Measurements from ENCODE around the gene SLC35A5. TPM values are rescaled to one million over a fixed set of nuclear protein-coding genes. Genes with fewer than 3 reads are reported as not detected.
A peak's percentile ranks its signal among the peaks of the same experiment; 100 is the strongest.

The SLC35A5 gene
- total and polyA plus RNA-seq, 5 donors from 2014 or later: 9.7 to 27.0 (median 25.2) TPM

- Mint-ChIP-seq H3K4me1 (peaks cover 0 to 8% (median 1%) of the 10 kb centered on the region in 4 donors), H3K9me3 (no peaks in the 10 kb centered on the region), H3K27me3 (no peaks in the 10 kb centered on the region), H3K36me3 (peaks cover 22% of the 10 kb centered on the region), H3K27ac (no peak overlapping the region), H3K4me3 (no peak overlapping the region)
- H3K4me1 ChIP-seq (ENCODE audit: control insufficient read depth, insufficient read depth, low read length, poor library complexity, severe bottlenecking): no peaks in the 10 kb centered on the region
- ATAC-seq (ENCODE audit: low read depth in 2 of 2) (no peak), DNase-seq (peak in 2 of 3 donors; percentile 37 to 58)
- no peaks in the 10 kb centered on the region for H3K9me3 ChIP-seq (ENCODE audit: control insufficient read depth in 2 of 2, low read length in 2 of 2)
- no peak overlapping the region for H3K27ac ChIP-seq (ENCODE audit: insufficient read depth, low read length, poor library complexity, severe bottlenecking)
- no peak overlapping the region for H3K4me3 ChIP-seq (ENCODE audit: low read depth, low read length)
- no peaks in the 10 kb centered on the region for H3K27me3 ChIP-seq (ENCODE audit: control insufficient read depth, insufficient read depth, low read length)
- peaks cover 56% of the 10 kb centered on the region for H3K36me3 ChIP-seq (ENCODE audit: control insufficient read depth, insufficient read depth, low read length)
Observed at GRCh38 chr3:112531358-112531781, 30.5 kb upstream of the SLC35A5 start.

DNA sequence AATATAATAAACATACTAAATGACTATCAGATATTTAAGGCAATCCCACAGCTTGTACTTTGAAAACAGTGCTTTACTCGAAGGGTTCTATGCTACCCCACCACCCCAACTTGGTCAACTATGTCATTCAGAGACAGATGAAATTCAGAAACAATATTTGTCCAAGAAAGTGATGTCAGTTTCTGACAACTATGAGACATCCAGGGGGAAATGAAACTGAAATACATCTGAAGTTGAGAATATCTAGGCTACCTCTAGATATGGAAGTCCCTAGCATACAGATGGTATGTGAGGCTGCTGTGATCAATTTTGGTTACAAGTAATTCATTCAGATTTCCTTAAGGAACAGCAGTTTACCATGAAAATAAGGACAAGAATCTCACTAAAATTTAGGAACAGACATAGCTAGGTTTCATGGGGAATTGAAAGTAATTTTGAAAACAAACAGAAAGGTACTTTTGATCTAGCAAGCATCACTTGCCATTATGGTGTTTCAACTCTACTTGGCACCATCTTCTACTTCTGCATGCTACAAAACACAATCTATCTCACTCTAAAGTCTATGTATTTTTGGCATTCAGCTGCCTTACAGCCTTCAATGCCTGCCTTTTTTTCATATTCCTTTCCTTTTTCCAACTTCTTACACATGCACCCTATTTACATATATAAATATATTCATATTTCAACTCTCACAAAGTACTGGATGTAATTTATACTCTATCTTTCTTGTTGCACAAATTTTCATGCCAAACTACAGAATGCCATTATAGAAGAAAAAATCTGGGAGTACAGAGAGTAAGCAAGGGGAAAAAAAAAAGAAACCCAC lies 21.8 kb upstream of the SLC35A5 start:
- Mint-ChIP-seq H3K27me3 (no peaks in the 10 kb centered on the region), H3K27ac (peak overlapping the region in 1 of 3 donors; percentile 24), H3K36me3 (peaks cover 32% of the 10 kb centered on the region), H3K4me1 (peaks cover 14 to 41% (median 20%) of the 10 kb centered on the region in 4 donors), H3K4me3 (no peak overlapping the region), H3K9me3 (peaks cover 0 to 1% (median 0%) of the 10 kb centered on the region in 7 donors)
- DNase-seq: no peak
- no peaks in the 10 kb centered on the region for H3K9me3 ChIP-seq (ENCODE audit: control insufficient read depth in 2 of 2, low read length in 2 of 2)
- H3K4me1 ChIP-seq (ENCODE audit: control insufficient read depth, insufficient read depth, low read length, poor library complexity, severe bottlenecking): peaks cover 7% of the 10 kb centered on the region
- no peak for ATAC-seq (ENCODE audit: low read depth in 2 of 2)
- no peak overlapping the region for H3K27ac ChIP-seq (ENCODE audit: insufficient read depth, low read length, poor library complexity, severe bottlenecking)
- no peak overlapping the region for H3K4me3 ChIP-seq (ENCODE audit: low read depth, low read length)
- H3K36me3 ChIP-seq (ENCODE audit: control insufficient read depth, insufficient read depth, low read length): peaks cover 64% of the 10 kb centered on the region
- H3K27me3 ChIP-seq (ENCODE audit: control insufficient read depth, insufficient read depth, low read length): no peaks in the 10 kb centered on the region

DNA sequence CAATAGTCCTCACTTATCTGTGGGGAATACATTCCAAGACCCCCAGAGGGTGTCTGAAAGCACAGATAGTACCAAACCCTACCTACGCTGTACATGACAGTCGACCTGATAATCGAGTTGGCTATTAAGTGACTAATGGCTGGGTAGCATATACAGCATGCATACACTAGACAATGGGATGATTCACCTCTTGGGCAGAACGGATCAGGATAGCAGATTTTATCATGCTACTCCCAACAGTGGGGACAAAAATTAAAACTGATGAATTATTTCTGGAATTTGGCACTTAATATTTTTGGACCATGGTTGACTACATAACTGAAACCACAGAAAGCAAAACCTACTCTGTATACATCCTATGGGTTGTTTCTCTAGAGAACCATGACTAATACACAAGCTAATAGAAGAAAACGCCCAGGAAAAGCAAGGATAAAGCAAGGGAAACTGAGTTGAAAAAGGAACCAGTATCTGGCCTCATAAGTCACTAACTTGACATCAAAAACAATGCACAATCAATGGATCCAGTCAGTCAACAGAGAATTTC lies 15.6 kb upstream of the SLC35A5 start:
- H3K36me3 ChIP-seq (ENCODE audit: control insufficient read depth, insufficient read depth, low read length): peaks cover 72% of the 10 kb centered on the region
- no peak overlapping the region for H3K27ac Mint-ChIP-seq

DNA sequence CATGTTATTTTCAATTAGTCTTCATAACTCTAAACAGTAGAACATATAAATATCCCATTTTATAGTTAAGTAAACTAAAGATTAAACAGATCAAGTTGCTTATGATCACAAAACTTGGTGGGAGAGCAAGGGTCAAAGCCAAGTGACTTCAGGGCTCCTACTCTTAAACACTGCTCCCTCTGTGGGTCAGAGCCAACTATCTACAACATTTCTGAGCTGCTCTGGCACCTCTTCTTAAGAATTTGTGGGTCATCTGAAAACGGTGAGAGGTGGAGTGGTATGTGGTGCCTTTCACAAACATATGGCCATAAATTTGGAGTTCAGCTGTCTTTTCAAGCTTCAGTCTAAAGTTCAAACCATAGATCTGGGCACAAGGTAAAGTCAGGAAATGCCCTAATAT lies 11.0 kb upstream of the SLC35A5 start:
- H3K4me3 Mint-ChIP-seq: no peak overlapping the region
- Histone ChIP-seq H3K9me3 (ENCODE audit: control insufficient read depth in 2 of 2, low read length in 2 of 2) (peaks cover 0 to 4% of the 10 kb centered on the region in 2 experiments), H3K27ac (ENCODE audit: insufficient read depth, low read length, poor library complexity, severe bottlenecking) (no peak overlapping the region), H3K27me3 (ENCODE audit: control insufficient read depth, insufficient read depth, low read length) (no peaks in the 10 kb centered on the region), H3K36me3 (ENCODE audit: control insufficient read depth, insufficient read depth, low read length) (peaks cover 71% of the 10 kb centered on the region), H3K4me3 (ENCODE audit: low read depth, low read length) (no peak overlapping the region), H3K4me1 (ENCODE audit: control insufficient read depth, insufficient read depth, low read length, poor library complexity, severe bottlenecking) (peaks cover 4% of the 10 kb centered on the region)
- H3K36me3 Mint-ChIP-seq: peaks cover 41% of the 10 kb centered on the region
- H3K4me1 Mint-ChIP-seq: peaks cover 26 to 35% (median 30%) of the 10 kb centered on the region in 4 donors
- no peak overlapping the region for H3K27ac Mint-ChIP-seq
- DNase-seq (no peak), ATAC-seq (ENCODE audit: low read depth in 2 of 2) (no peak)
- peaks cover 0 to 6% (median under 1%) of the 10 kb centered on the region in 7 donors for H3K9me3 Mint-ChIP-seq
- H3K27me3 Mint-ChIP-seq: no peaks in the 10 kb centered on the region

More for the DNA sequence above, 15.6 kb upstream of the SLC35A5 start:
- Mint-ChIP-seq H3K9me3 (no peaks in the 10 kb centered on the region), H3K36me3 (peaks cover 34% of the 10 kb centered on the region), H3K27me3 (no peaks in the 10 kb centered on the region), H3K4me3 (peak overlapping the region in 1 of 4 donors; percentile 7), H3K4me1 (peaks cover 14 to 28% (median 23%) of the 10 kb centered on the region in 4 donors)
- H3K4me3 ChIP-seq (ENCODE audit: low read depth, low read length): no peak overlapping the region
- no peak for DNase-seq
- no peak overlapping the region for H3K27ac ChIP-seq (ENCODE audit: insufficient read depth, low read length, poor library complexity, severe bottlenecking)
- H3K4me1 ChIP-seq (ENCODE audit: control insufficient read depth, insufficient read depth, low read length, poor library complexity, severe bottlenecking): peaks cover 7% of the 10 kb centered on the region
- no peak for ATAC-seq (ENCODE audit: low read depth in 2 of 2)
- H3K27me3 ChIP-seq (ENCODE audit: control insufficient read depth, insufficient read depth, low read length): no peaks in the 10 kb centered on the region
- no peaks in the 10 kb centered on the region for H3K9me3 ChIP-seq (ENCODE audit: control insufficient read depth in 2 of 2, low read length in 2 of 2)

DNA sequence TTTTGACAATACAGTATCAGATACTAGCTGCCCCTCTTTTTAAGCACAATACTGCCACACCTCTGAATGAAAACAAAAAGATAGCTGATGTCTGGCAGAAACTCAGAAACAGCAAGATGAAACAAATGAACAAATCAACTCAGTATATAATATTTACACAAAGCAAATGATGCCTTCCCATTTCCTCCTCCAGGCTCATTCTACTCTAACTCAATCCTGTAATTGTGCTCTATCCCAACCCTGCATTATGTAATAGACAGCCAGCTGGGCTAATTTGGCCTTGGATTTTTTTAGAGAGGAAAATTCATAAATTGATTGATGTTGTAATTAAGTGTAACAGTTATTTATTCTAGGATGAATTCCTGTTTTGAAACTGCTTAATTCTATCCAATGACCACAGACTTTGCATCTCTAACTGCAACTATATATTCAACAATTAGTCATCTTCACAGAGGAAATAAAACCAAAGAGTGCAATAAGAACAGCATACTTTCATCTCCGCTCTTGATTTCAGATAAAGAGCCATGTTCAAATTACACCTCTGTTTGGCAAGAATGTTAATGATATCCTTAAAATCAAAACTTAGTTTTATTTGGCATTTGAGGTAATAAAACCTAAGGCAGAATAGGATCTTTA lies 6.2 kb upstream of the SLC35A5 start:
- H3K27me3 Mint-ChIP-seq: no peaks in the 10 kb centered on the region
- H3K27ac ChIP-seq (ENCODE audit: insufficient read depth, low read length, poor library complexity, severe bottlenecking): no peak overlapping the region
- H3K27me3 ChIP-seq (ENCODE audit: control insufficient read depth, insufficient read depth, low read length): no peaks in the 10 kb centered on the region
- DNase-seq: no peak
- peaks cover 43 to 63% (median 50%) of the 10 kb centered on the region in 4 donors for H3K4me1 Mint-ChIP-seq
- peaks cover 0 to 4% of the 10 kb centered on the region in 2 experiments for H3K9me3 ChIP-seq (ENCODE audit: control insufficient read depth in 2 of 2, low read length in 2 of 2)
- ATAC-seq (ENCODE audit: low read depth in 2 of 2): no peak
- H3K4me3 ChIP-seq (ENCODE audit: low read depth, low read length): peak overlapping the region; percentile 24
- H3K4me1 ChIP-seq (ENCODE audit: control insufficient read depth, insufficient read depth, low read length, poor library complexity, severe bottlenecking): peaks cover 19% of the 10 kb centered on the region
- H3K36me3 Mint-ChIP-seq: peaks cover 34% of the 10 kb centered on the region
- peak overlapping the region in 2 of 3 donors; percentile 33 to 62 for H3K27ac Mint-ChIP-seq
- peak overlapping the region in 3 of 4 donors; percentile 39 to 85 (median 81) for H3K4me3 Mint-ChIP-seq
- H3K36me3 ChIP-seq (ENCODE audit: control insufficient read depth, insufficient read depth, low read length): peaks cover 35% of the 10 kb centered on the region
- peaks cover 0 to 6% (median 3%) of the 10 kb centered on the region in 7 donors for H3K9me3 Mint-ChIP-seq

GRCh38 chr3:112557976-112558375 lies 3.9 kb upstream of the SLC35A5 start:
- Mint-ChIP-seq H3K4me1 (peaks cover 46 to 65% (median 50%) of the 10 kb centered on the region in 4 donors), H3K27me3 (peaks cover 4% of the 10 kb centered on the region), H3K27ac (no peak overlapping the region), H3K4me3 (peak overlapping the region in 3 of 4 donors; percentile 0 to 67 (median 8)), H3K36me3 (peaks cover 24% of the 10 kb centered on the region), H3K9me3 (peaks cover 0 to 3% (median 2%) of the 10 kb centered on the region in 7 donors)
- Histone ChIP-seq H3K9me3 (ENCODE audit: control insufficient read depth in 2 of 2, low read length in 2 of 2) (peaks cover 0 to 3% of the 10 kb centered on the region in 2 experiments), H3K27me3 (ENCODE audit: control insufficient read depth, insufficient read depth, low read length) (no peaks in the 10 kb centered on the region), H3K4me3 (ENCODE audit: low read depth, low read length) (no peak overlapping the region), H3K4me1 (ENCODE audit: control insufficient read depth, insufficient read depth, low read length, poor library complexity, severe bottlenecking) (peaks cover 24% of the 10 kb centered on the region), H3K27ac (ENCODE audit: insufficient read depth, low read length, poor library complexity, severe bottlenecking) (no peak overlapping the region), H3K36me3 (ENCODE audit: control insufficient read depth, insufficient read depth, low read length) (peaks cover 14% of the 10 kb centered on the region)
- no peak for ATAC-seq (ENCODE audit: low read depth in 2 of 2)
- DNase-seq: no peak

DNA sequence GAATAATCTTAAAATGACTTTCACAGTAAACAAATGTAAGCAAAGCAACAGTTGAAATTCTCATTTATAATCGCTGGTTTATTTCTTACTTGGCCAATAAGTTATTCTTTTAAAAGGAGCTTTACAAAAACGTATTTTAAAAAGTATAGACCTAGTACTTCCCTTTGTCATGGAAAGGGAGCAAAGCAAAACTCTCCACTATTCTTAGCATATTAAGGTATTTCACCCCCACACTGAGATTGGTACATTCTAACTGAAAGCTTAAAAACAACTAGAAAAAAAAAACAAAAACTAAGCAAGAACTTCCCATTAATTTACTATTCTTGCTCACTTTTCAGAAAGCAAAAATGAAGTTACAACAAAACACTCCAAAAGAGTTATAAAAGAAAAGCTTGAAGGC lies 1.5 kb upstream of the SLC35A5 start:
- peaks cover 4% of the 10 kb centered on the region for H3K27me3 Mint-ChIP-seq
- Histone ChIP-seq H3K4me1 (ENCODE audit: control insufficient read depth, insufficient read depth, low read length, poor library complexity, severe bottlenecking) (peaks cover 31% of the 10 kb centered on the region), H3K27ac (ENCODE audit: insufficient read depth, low read length, poor library complexity, severe bottlenecking) (peak overlapping the region; percentile 97), H3K36me3 (ENCODE audit: control insufficient read depth, insufficient read depth, low read length) (peaks cover 9% of the 10 kb centered on the region), H3K9me3 (ENCODE audit: control insufficient read depth in 2 of 2, low read length in 2 of 2) (no peaks in the 10 kb centered on the region), H3K4me3 (ENCODE audit: low read depth, low read length) (peak overlapping the region; percentile 96), H3K27me3 (ENCODE audit: control insufficient read depth, insufficient read depth, low read length) (no peaks in the 10 kb centered on the region)
- H3K4me3 Mint-ChIP-seq: peak overlapping the region; percentile 97 to 99 (median 98)
- DNase-seq (no peak), ATAC-seq (ENCODE audit: low read depth in 2 of 2) (no peak)
- H3K4me1 Mint-ChIP-seq: peaks cover 34 to 66% (median 56%) of the 10 kb centered on the region in 4 donors
- peak overlapping the region; percentile 68 to 99 (median 95) for H3K27ac Mint-ChIP-seq
- peaks cover 0 to 3% (median 0%) of the 10 kb centered on the region in 7 donors for H3K9me3 Mint-ChIP-seq
- peaks cover 13% of the 10 kb centered on the region for H3K36me3 Mint-ChIP-seq
